HEK293 (cell line): ENCODE data around the gene SELENOM.
A peak's percentile ranks its signal among the peaks of the same experiment; 100 is the strongest.
"Not testable (repeated sequence)": the region's sequence is repeated elsewhere in the genome, so short reads cannot be mapped to it uniquely, and the experiment has no call there.

Experiments
- CTCF ChIA-PET: fragments of 350-600 bp; formaldehyde crosslinking; extraction: SDS; loops from one replicate; lab custom pipeline; 2021; ENCODE audit warnings: antibody characterized with exemption; lab: Yijun Ruan, JAX
- POLR2A ChIA-PET: fragments of 300-600 bp; formaldehyde crosslinking; extraction: SDS; loops from one replicate; lab custom pipeline; 2020; ENCODE audit warnings: antibody characterized with exemption, inconsistent platforms; lab: Yijun Ruan, JAX
- H3K27ac ChIP-seq: fragments of 200-500 bp; sonication (Bioruptor generic); 2 replicates; pipeline ENCODE4 v1.5.1; 2014; ENCODE audit warnings: low read depth, low read length, control low read depth, inconsistent platforms; ENCODE audit errors: extremely low read depth
- H3K36me3 ChIP-seq, 2 experiments: fragments of 200-500 bp in 1 of 2; sonication (Bioruptor generic) in 1 of 2; 1 replicate in 1 of 2; 2 replicates in 1 of 2; pipeline ENCODE4 v1.5.1; 2014 to 2017; ENCODE audit warnings: inconsistent platforms in 2 of 2, low read length in 2 of 2; ENCODE audit not compliant: control insufficient read depth in 2 of 2, insufficient read depth in 1 of 2
- H3K4me1 ChIP-seq: fragments of 200-500 bp; sonication (Bioruptor generic); 2 replicates; pipeline ENCODE4 v1.5.1; 2014; ENCODE audit warnings: mild to moderate bottlenecking, low read length, inconsistent platforms; ENCODE audit not compliant: control insufficient read depth, insufficient read depth
- H3K4me3 ChIP-seq: 2 replicates; pipeline ENCODE4 v1.5.1; 2011; ENCODE audit warnings: low read depth, mild to moderate bottlenecking, control low read depth, low read length, moderate library complexity
- H3K9me3 ChIP-seq: fragments of 200-500 bp; sonication (Bioruptor generic); 2 replicates; pipeline ENCODE4 v1.5.1; 2014; ENCODE audit warnings: low read depth, low read length, inconsistent platforms; ENCODE audit not compliant: control insufficient read depth, insufficient read depth
- ATF2 ChIP-seq: fragments of 450-650 bp; formaldehyde crosslinking; IDR thresholded peaks from 2 replicates; pipeline ENCODE4 v1.5.1; 2016; ENCODE audit warnings: missing biosample characterization, missing genetic modification characterization, low read depth
- BCL11A ChIP-seq: fragments of 450-650 bp; formaldehyde crosslinking; IDR thresholded peaks from 2 replicates; pipeline ENCODE4 v1.5.1; 2016; ENCODE audit warnings: low read depth, missing biosample characterization, missing genetic modification characterization
- ZBTB49 ChIP-seq: fragments of 450-650 bp; formaldehyde crosslinking; IDR thresholded peaks from 2 replicates; pipeline ENCODE4 v1.5.1; 2016; ENCODE audit warnings: missing biosample characterization, missing genetic modification characterization, low read depth
- ZNF16 ChIP-seq: fragments of 450-650 bp; formaldehyde crosslinking; IDR thresholded peaks from 2 replicates; pipeline ENCODE4 v1.5.1; 2016; ENCODE audit warnings: low read depth, missing biosample characterization, missing genetic modification characterization
- ZNF214 ChIP-seq: fragments of 450-650 bp; formaldehyde crosslinking; IDR thresholded peaks from 2 replicates; pipeline ENCODE4 v1.5.1; 2017; ENCODE audit warnings: missing biosample characterization, mild to moderate bottlenecking, missing genetic modification characterization, borderline replicate concordance
- ZNF280C ChIP-seq: fragments of 450-650 bp; formaldehyde crosslinking; IDR thresholded peaks from 2 replicates; pipeline ENCODE4 v1.5.1; 2016; ENCODE audit warnings: missing biosample characterization, missing genetic modification characterization
- ZNF449 ChIP-seq: fragments of 450-650 bp; formaldehyde crosslinking; IDR thresholded peaks from 2 replicates; pipeline ENCODE4 v1.5.1; 2017; ENCODE audit warnings: missing biosample characterization, mild to moderate bottlenecking, missing genetic modification characterization, moderate library complexity

SELENOM gene

GRCh38 chr22:31075961-31076360 lies 31.4 kb downstream of the SELENOM start:
- Histone ChIP-seq H3K4me3 (no peak overlapping the region), H3K9me3 (no peaks in the 10 kb centered on the region), H3K27ac (no peak overlapping the region), H3K4me1 (no peaks in the 10 kb centered on the region), H3K36me3 (no peaks in the 10 kb centered on the region)
- no peak for TF ChIP-seq BCL11A (tag by site-specific recombination)
- TF ChIP-seq ZNF449, result no peak
- TF ChIP-seq ZBTB49, result no peak
- TF ChIP-seq ATF2, result no peak
- TF ChIP-seq ZNF280C (tag by site-specific recombination), result no peak
- CTCF ChIA-PET, result interaction anchor here (0.6 kb wide), 1 partner anchor 13 kb away, joined by 5 read pairs; no protein-coding TSS in a partner anchor
- POLR2A ChIA-PET, result no interaction called here

- ChIA-PET POLR2A (interaction anchor here (2.9 kb wide), 1 partner anchor 7 kb away, joined by 12 read pairs; the partner anchor contains the start of gene SMTN), CTCF (interaction anchor here (1.2 kb wide), 1 partner anchor 9 kb away, joined by 3 read pairs; no protein-coding TSS in a partner anchor)
- peak; percentile 90 for TF ChIP-seq ZNF214 (tag by site-specific recombination)
- H3K4me3 ChIP-seq, H3K27ac ChIP-seq, H3K9me3 ChIP-seq, H3K4me1 ChIP-seq, H3K36me3 ChIP-seq: not testable (repeated sequence)
These were observed 33.7 kb downstream of the SELENOM start for GRCh38 chr22:31073545-31074145.

- CTCF ChIA-PET, result interaction anchor here (0.8 to 1.2 kb wide), 2 partner anchors 9 to 53 kb away, joined by 3 to 6 read pairs; no protein-coding TSS in a partner anchor
These were observed 34.2 kb downstream of the SELENOM start for GRCh38 chr22:31073125-31073524.

GRCh38 chr22:31069691-31070314 lies 37.6 kb downstream of the SELENOM start:
- H3K9me3 ChIP-seq, CTCF ChIA-PET, H3K36me3 ChIP-seq, H3K27ac ChIP-seq, POLR2A ChIA-PET, H3K4me3 ChIP-seq, H3K4me1 ChIP-seq: not testable (repeated sequence)
- TF ChIP-seq ZNF16, result peak; percentile 73

More at GRCh38 chr22:31073125-31073524, 34.2 kb downstream of the SELENOM start:
- H3K36me3 ChIP-seq, H3K4me1 ChIP-seq, H3K4me3 ChIP-seq, H3K9me3 ChIP-seq, H3K27ac ChIP-seq: not testable (repeated sequence)
- POLR2A ChIA-PET, result interaction anchor here (2.9 kb wide), 1 partner anchor 8 kb away, joined by 12 read pairs; the partner anchor contains the start of gene SMTN
